Nephron progenitor cell (in vitro differentiated cells): ENCODE data around the gene PPP6R3.

ENCODE experiments used
- DNase-seq: peaks from one replicate; pipeline ENCODE4 v3.0.0; 2021
- H3K27ac Mint-ChIP-seq: 2 replicates; pipeline ENCODE4 v1.8.0; 2021; ENCODE audit warnings: mild to moderate bottlenecking, moderate library complexity, mixed read lengths
- H3K27me3 Mint-ChIP-seq: 2 replicates; pipeline ENCODE4 v1.8.0; 2021; ENCODE audit warnings: mild to moderate bottlenecking, low read depth, mixed read lengths; ENCODE audit not compliant: poor library complexity
- H3K36me3 Mint-ChIP-seq: 2 replicates; pipeline ENCODE4 v1.8.0; 2021; ENCODE audit warnings: low read depth, mixed read lengths
- H3K4me1 Mint-ChIP-seq: 2 replicates; pipeline ENCODE4 v1.8.0; 2021; ENCODE audit warnings: mixed read lengths
- H3K4me3 Mint-ChIP-seq: 2 replicates; pipeline ENCODE4 v1.8.0; 2021; ENCODE audit warnings: mild to moderate bottlenecking, moderate library complexity, mixed read lengths
- H3K9me3 Mint-ChIP-seq: 2 replicates; pipeline ENCODE4 v1.8.0; 2021; ENCODE audit warnings: mild to moderate bottlenecking, moderate library complexity, mixed read lengths
- CTCF ChIP-seq: fragments of 200-600 bp; sonication (generic); IDR thresholded peaks from 2 replicates; pipeline ENCODE4 v1.5.0; 2021; ENCODE audit warnings: antibody characterized with exemption

The PPP6R3 gene

GRCh38 chr11:68508425-68508824, 47.9 kb downstream of the PPP6R3 start:
- TF ChIP-seq CTCF, result no peak
- H3K27me3 Mint-ChIP-seq, result no peaks in the 10 kb centered on the region
- H3K4me3 Mint-ChIP-seq, result no peak overlapping the region
- H3K36me3 Mint-ChIP-seq, result peaks cover 44% of the 10 kb centered on the region
- H3K27ac Mint-ChIP-seq, result no peak overlapping the region
- DNase-seq, result no peak
- no peaks in the 10 kb centered on the region for H3K9me3 Mint-ChIP-seq
- H3K4me1 Mint-ChIP-seq, result peaks cover 46% of the 10 kb centered on the region

DNA sequence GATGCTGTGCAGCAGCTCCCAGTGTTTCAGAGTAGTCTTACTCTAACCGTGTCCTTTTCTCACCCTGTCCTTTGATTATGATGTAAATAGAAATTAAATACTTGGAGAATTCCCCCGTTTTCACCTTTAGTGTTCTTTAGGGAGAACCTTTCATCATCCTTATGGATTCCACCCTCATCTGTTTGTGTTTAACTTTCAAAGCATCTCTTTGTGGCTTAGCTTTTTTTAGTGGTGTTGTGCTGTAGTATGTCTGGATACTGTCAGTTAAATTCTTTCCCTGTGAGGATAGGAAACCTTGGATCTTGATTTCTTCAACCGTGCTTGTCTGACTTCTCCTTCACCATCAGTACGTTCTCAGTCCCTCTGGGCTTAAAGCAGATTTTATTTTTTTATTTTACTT, 48.5 kb downstream of the PPP6R3 start:
- Mint-ChIP-seq H3K27me3 (no peaks in the 10 kb centered on the region), H3K9me3 (no peaks in the 10 kb centered on the region), H3K4me3 (no peak overlapping the region), H3K36me3 (peaks cover 50% of the 10 kb centered on the region), H3K4me1 (peaks cover 39% of the 10 kb centered on the region), H3K27ac (no peak overlapping the region)
- no peak for TF ChIP-seq CTCF
- no peak for DNase-seq

DNA sequence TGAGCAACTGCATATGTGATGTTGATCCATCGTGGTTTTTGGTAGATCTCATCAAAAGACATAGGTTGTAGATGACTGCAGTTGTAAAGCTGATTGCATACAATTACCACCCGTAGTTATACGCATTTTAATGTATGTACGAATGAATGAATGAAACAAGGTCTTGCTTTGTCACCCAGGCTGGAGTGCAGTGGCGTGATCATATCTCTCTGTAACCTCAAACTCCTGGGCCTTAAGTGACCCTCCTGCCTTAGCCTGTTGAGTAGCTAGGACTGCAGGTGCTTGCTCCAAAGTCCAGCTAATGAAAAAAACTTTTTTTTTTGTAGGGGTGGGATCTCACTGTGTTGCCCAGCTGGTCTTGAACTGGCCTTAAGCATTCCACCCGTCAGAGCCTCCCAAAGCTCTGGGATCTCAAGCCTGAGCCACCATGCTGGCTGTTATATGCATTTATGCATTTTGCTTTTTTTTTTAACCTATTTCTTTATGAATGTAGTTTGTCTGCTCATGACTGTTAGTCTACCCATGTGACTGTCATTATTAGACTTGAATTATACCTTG, 53.5 kb downstream of the PPP6R3 start:
- DNase-seq, result no peak
- TF ChIP-seq CTCF, result no peak
- Mint-ChIP-seq H3K9me3 (peaks cover 6% of the 10 kb centered on the region), H3K4me3 (no peak overlapping the region), H3K27ac (no peak overlapping the region), H3K27me3 (no peaks in the 10 kb centered on the region), H3K4me1 (peaks cover 1% of the 10 kb centered on the region), H3K36me3 (peaks cover 76% of the 10 kb centered on the region)

- DNase-seq, result no peak
- peak overlapping the region; percentile 46 for H3K27ac Mint-ChIP-seq
- no peaks in the 10 kb centered on the region for H3K4me1 Mint-ChIP-seq
- no peaks in the 10 kb centered on the region for H3K27me3 Mint-ChIP-seq
- H3K36me3 Mint-ChIP-seq, result peaks cover 89% of the 10 kb centered on the region
- peaks cover 6% of the 10 kb centered on the region for H3K9me3 Mint-ChIP-seq
- TF ChIP-seq CTCF, result no peak
- no peak overlapping the region for H3K4me3 Mint-ChIP-seq
These were observed 56.7 kb downstream of the PPP6R3 start for GRCh38 chr11:68517121-68517741.

- H3K36me3 Mint-ChIP-seq, result peaks cover 88% of the 10 kb centered on the region
- H3K4me1 Mint-ChIP-seq, result peaks cover 4% of the 10 kb centered on the region
- no peak overlapping the region for H3K27ac Mint-ChIP-seq
- no peaks in the 10 kb centered on the region for H3K27me3 Mint-ChIP-seq
- DNase-seq, result no peak
- H3K9me3 Mint-ChIP-seq, result peaks cover 6% of the 10 kb centered on the region
- H3K4me3 Mint-ChIP-seq, result no peak overlapping the region
- TF ChIP-seq CTCF, result no peak
These were observed 57.6 kb downstream of the PPP6R3 start for GRCh38 chr11:68518191-68518590.
